RWPE2 (cell line): ENCODE data around the gene PTPN6.

Source experiments
- ATAC-seq: fragments of 200-7000 bp; cut with Tn5 transposase; 3 replicates; pipeline ENCODE4 v1.9.1; 2021; ENCODE audit warnings: low read depth
- DNase-seq: peaks from one replicate; pipeline ENCODE4 v3.0.0-alpha.2; 2020; ENCODE audit warnings: low spot score
- H3K27ac ChIP-seq: fragments of 450-650 bp; 2 replicates; pipeline ENCODE4 v1.5.1; 2017; ENCODE audit warnings: mild to moderate bottlenecking; ENCODE audit not compliant: poor library complexity, severe bottlenecking
- H3K27me3 ChIP-seq: fragments of 250-450 bp; sonication (Bioruptor Pico); 2 replicates; pipeline ENCODE4 v1.5.1; 2021; ENCODE audit warnings: mild to moderate bottlenecking, moderate library complexity; ENCODE audit not compliant: insufficient read depth, poor library complexity, severe bottlenecking
- H3K36me3 ChIP-seq: fragments of 250-450 bp; sonication (Bioruptor Pico); 2 replicates; pipeline ENCODE4 v1.5.1; 2020; ENCODE audit warnings: low read depth, mild to moderate bottlenecking, moderate library complexity
- H3K4me1 ChIP-seq: fragments of 250-450 bp; sonication (Bioruptor Pico); 2 replicates; pipeline ENCODE4 v1.5.1; 2021; ENCODE audit warnings: mild to moderate bottlenecking, moderate library complexity; ENCODE audit not compliant: insufficient read depth, poor library complexity, severe bottlenecking
- H3K4me3 ChIP-seq: fragments of 250-450 bp; sonication (Bioruptor Pico); 2 replicates; pipeline ENCODE4 v1.5.1; 2021; ENCODE audit warnings: mild to moderate bottlenecking, moderate library complexity; ENCODE audit not compliant: severe bottlenecking
- H3K9me3 ChIP-seq: fragments of 250-450 bp; sonication (Bioruptor Pico); 2 replicates; pipeline ENCODE4 v1.5.1; 2021; ENCODE audit warnings: mild to moderate bottlenecking, moderate library complexity; ENCODE audit not compliant: severe bottlenecking
- TF ChIP-seq, protein P1 (sequence below): fragments of 450-650 bp; IDR thresholded peaks from one replicate; pipeline ENCODE4 v1.5.1; 2017; ENCODE audit warnings: mild to moderate bottlenecking, moderate library complexity; ENCODE audit not compliant: poor library complexity, severe bottlenecking

Gene PTPN6

GRCh38 chr12:6919588-6919987 is 31.6 kb upstream of the PTPN6 start:
- ATAC-seq = peak; percentile 38
- H3K27me3 ChIP-seq = no peaks in the 10 kb centered on the region
- H3K4me1 ChIP-seq = peaks cover 9% of the 10 kb centered on the region
- TF ChIP-seq, protein P1, sequence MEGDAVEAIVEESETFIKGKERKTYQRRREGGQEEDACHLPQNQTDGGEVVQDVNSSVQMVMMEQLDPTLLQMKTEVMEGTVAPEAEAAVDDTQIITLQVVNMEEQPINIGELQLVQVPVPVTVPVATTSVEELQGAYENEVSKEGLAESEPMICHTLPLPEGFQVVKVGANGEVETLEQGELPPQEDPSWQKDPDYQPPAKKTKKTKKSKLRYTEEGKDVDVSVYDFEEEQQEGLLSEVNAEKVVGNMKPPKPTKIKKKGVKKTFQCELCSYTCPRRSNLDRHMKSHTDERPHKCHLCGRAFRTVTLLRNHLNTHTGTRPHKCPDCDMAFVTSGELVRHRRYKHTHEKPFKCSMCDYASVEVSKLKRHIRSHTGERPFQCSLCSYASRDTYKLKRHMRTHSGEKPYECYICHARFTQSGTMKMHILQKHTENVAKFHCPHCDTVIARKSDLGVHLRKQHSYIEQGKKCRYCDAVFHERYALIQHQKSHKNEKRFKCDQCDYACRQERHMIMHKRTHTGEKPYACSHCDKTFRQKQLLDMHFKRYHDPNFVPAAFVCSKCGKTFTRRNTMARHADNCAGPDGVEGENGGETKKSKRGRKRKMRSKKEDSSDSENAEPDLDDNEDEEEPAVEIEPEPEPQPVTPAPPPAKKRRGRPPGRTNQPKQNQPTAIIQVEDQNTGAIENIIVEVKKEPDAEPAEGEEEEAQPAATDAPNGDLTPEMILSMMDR = peak; percentile 37
- H3K9me3 ChIP-seq = no peaks in the 10 kb centered on the region
- DNase-seq = no peak
- peak overlapping the region; percentile 26 for H3K27ac ChIP-seq
- H3K36me3 ChIP-seq = peaks cover 42% of the 10 kb centered on the region
- no peak overlapping the region for H3K4me3 ChIP-seq

- Histone ChIP-seq H3K4me1 (peaks cover 29% of the 10 kb centered on the region), H3K9me3 (no peaks in the 10 kb centered on the region), H3K27ac (no peak overlapping the region), H3K36me3 (peaks cover 38% of the 10 kb centered on the region), H3K27me3 (no peaks in the 10 kb centered on the region), H3K4me3 (no peak overlapping the region)
- no peak for ATAC-seq
- DNase-seq = no peak
- TF ChIP-seq, protein P1 = no peak
Observed at GRCh38 chr12:6921539-6921938, 29.6 kb upstream of the PTPN6 start.

DNA sequence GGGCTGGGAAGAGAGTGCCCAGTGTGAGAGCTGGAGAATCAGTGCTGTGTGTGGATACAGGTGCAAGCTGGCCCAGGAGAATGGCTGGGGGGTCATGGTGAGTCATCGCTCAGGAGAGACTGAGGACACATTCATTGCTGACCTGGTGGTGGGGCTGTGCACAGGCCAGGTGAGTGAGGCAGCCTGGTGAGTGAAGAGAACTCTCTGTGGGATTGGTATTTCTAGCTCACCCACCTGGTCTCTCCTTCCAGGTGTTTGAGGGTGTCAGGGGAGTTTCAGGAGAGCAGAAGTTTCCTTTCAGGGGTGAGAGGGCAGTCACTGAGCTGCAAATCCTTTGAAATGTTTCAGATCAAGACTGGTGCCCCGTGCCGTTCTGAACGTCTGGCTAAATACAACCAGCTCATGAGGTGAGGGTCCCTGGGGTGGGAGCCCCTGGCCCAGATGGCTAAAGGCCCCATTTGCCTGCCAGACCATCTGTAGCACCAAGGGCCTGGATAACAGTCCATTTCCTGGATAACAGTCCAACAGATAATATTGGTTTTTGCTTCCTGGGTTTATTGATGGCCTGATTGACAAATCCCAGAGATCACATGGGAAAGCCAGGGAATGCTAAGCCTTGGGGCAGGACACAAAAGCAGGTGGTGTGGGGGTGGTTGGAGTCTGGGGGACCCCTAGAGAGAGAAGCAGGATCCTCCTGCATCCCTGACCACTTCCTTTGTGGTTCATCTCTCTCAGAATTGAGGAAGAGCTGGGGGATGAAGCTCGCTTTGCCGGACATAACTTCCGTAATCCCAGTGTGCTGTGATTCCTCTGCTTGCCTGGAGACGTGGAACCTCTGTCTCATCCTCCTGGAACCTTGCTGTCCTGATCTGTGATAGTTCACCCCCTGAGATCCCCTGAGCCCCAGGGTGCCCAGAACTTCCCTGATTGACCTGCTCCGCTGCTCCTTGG is 28.9 kb upstream of the PTPN6 start:
- H3K4me3 ChIP-seq = no peak overlapping the region
- H3K27ac ChIP-seq = no peak overlapping the region
- H3K4me1 ChIP-seq = peaks cover 34% of the 10 kb centered on the region
- no peak for DNase-seq
- TF ChIP-seq, protein P1 = no peak
- H3K27me3 ChIP-seq = no peaks in the 10 kb centered on the region
- peaks cover 33% of the 10 kb centered on the region for H3K36me3 ChIP-seq
- no peak for ATAC-seq
- no peaks in the 10 kb centered on the region for H3K9me3 ChIP-seq

DNA sequence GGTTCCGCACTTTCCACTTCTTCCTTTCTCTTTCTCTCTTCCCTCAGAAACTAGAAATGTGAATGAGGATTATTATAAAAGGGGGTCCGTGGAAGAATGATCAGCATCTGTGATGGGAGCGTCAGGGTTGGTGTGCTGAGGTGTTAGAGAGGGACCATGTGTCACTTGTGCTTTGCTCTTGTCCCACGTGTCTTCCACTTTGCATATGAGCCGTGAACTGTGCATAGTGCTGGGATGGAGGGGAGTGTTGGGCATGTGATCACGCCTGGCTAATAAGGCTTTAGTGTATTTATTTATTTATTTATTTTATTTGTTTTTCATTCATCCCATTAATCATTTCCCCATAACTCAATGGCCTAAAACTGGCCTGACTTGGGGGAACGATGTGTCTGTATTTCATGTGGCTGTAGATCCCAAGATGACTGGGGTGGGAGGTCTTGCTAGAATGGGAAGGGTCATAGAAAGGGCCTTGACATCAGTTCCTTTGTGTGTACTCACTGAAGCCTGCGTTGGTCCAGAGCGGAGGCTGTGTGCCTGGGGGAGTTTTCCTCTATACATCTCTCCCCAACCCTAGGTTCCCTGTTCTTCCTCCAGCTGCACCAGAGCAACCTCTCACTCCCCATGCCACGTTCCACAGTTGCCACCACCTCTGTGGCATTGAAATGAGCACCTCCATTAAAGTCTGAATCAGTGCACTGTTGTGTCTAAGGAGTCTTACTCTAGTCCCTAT is 28.0 kb upstream of the PTPN6 start:
- H3K36me3 ChIP-seq = peaks cover 28% of the 10 kb centered on the region
- ATAC-seq = no peak
- H3K4me3 ChIP-seq = no peak overlapping the region
- no peaks in the 10 kb centered on the region for H3K9me3 ChIP-seq
- TF ChIP-seq, protein P1 = no peak
- H3K27me3 ChIP-seq = no peaks in the 10 kb centered on the region
- DNase-seq = no peak
- H3K27ac ChIP-seq = no peak overlapping the region
- peaks cover 34% of the 10 kb centered on the region for H3K4me1 ChIP-seq
